ENCODE results near the gene COX7A2L. TPM values are rescaled to one million over a fixed set of nuclear protein-coding genes. Genes with fewer than 3 reads are reported as not detected.

The COX7A2L gene
- total and polyA plus RNA-seq, 9 of the 15 experiments (the other 6 are each of a cell fraction or from before 2014, with no cell fraction given) = 118 to 481 (median 163) TPM

- no peaks in the 10 kb centered on the region for H3K9me3 ChIP-seq (replicated peaks; ENCODE audit: control insufficient read depth, insufficient read depth, low read depth, low read length)
- H3K9me1 ChIP-seq (ENCODE audit: control insufficient read depth, insufficient read depth, low read length) = no peaks in the 10 kb centered on the region
- BruUV-seq (replicated peaks) = no TSS peak
These were observed 39.5 kb downstream of the COX7A2L start for GRCh38 chr2:42321452-42322064.

More at GRCh38 chr2:42321452-42322064, 39.5 kb downstream of the COX7A2L start:
- no peak for DNase-seq (ENCODE audit: extremely low read depth in 1 of 4, low spot score in 3 of 4)
- Histone ChIP-seq H3K4me1 (replicated peaks in 1 of 2; ENCODE audit: control insufficient read depth in 2 of 2, insufficient read depth in 2 of 2, low read length in 2 of 2) (no peaks in the 10 kb centered on the region), H2AFZ (ENCODE audit: low read depth, low read length) (no peak overlapping the region), H3K4me2 (ENCODE audit: insufficient read depth, low read length) (no peak overlapping the region), H3K36me3 (ENCODE audit: control insufficient read depth, insufficient read depth, low read length) (peaks cover 25% of the 10 kb centered on the region; the same call in 2 of the 3 replicates), H3K27ac (ENCODE audit: extremely low read depth, low read depth, low read length) (no peak overlapping the region), H3K27me3 (ENCODE audit: control insufficient read depth in 2 of 2, insufficient read depth in 2 of 2, low read length in 2 of 2) (no peaks in the 10 kb centered on the region), H3K4me3 (no peak overlapping the region), H4K20me1 (replicated peaks; ENCODE audit: control insufficient read depth, insufficient read depth, low read length) (no peaks in the 10 kb centered on the region), H3K79me2 (ENCODE audit: control insufficient read depth, insufficient read depth, low read length) (no peaks in the 10 kb centered on the region), H3K9ac (ENCODE audit: insufficient read depth in 1 of 2, low read depth in 2 of 2, low read length in 2 of 2) (no peak overlapping the region)
- CTCF ChIA-PET (ENCODE audit: low intra/inter-chr PET ratio) = no interaction called here
- TF ChIP-seq ZNF76 (CRISPR knock-in tag; IDR thresholded peaks at IDR 0.05; ENCODE audit: borderline replicate concordance) (no peak), ZNF224 (CRISPR knock-in tag; IDR thresholded peaks at IDR 0.05) (no peak), ZNF316 (IDR thresholded peaks at IDR 0.05) (no peak), THAP12 (CRISPR knock-in tag; IDR thresholded peaks at IDR 0.05) (no peak), TOE1 (IDR thresholded peaks at IDR 0.05; ENCODE audit: borderline replicate concordance) (no peak), TOE1 (CRISPR knock-in tag; IDR thresholded peaks at IDR 0.05; ENCODE audit: borderline replicate concordance, low read depth) (no peak), ZC3H8 (IDR thresholded peaks at IDR 0.05) (no peak)
- in situ Hi-C loops (cut with MboI) (loop anchor here (10.0 kb wide), 1 partner anchor 227 kb away; no protein-coding TSS in a partner anchor), intact Hi-C loops (cut with micrococcal nuclease) (no loop called here)
- no peak for FAIRE-seq
- ATAC-seq = no peak
- POLR2A ChIA-PET = interaction anchor here (0.7 kb wide), 1 partner anchor 271 kb away, joined by 3 read pairs; no protein-coding TSS in a partner anchor
- 72% methylated on average over 2 of the region's 2 CpGs for WGBS (ENCODE audit: insufficient coverage, low coverage, missing lambda C conversion rate)
